Activated CD4-positive, alpha-beta T cell treated with anti-CD3 and anti-CD28 coated beads, Interleukin-2, amount 50 U/mL, for 4 hours (primary cell): ENCODE data around the gene HOXD12.

Experiments
- DNase-seq, 2 experiments: peaks; one replicate each; pipeline ENCODE4 v3.0.0-alpha.2; 2020

The HOXD12 gene

DNA sequence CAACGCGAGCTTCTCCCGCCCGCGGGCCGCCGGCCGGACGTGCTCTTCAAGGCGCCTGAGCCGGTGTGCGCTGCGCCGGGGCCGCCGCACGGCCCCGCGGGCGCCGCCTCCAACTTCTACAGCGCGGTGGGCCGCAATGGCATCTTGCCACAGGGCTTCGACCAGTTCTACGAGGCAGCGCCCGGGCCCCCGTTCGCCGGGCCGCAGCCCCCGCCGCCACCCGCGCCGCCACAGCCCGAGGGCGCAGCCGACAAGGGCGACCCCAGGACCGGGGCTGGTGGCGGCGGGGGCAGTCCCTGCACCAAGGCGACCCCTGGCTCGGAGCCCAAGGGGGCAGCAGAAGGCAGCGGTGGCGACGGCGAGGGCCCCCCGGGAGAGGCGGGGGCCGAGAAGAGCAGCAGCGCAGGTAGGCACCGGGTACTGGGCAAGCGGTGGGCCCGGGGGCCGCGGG lies 8.2 kb downstream of the HOXD12 start:
- DNase-seq: no peak

DNA sequence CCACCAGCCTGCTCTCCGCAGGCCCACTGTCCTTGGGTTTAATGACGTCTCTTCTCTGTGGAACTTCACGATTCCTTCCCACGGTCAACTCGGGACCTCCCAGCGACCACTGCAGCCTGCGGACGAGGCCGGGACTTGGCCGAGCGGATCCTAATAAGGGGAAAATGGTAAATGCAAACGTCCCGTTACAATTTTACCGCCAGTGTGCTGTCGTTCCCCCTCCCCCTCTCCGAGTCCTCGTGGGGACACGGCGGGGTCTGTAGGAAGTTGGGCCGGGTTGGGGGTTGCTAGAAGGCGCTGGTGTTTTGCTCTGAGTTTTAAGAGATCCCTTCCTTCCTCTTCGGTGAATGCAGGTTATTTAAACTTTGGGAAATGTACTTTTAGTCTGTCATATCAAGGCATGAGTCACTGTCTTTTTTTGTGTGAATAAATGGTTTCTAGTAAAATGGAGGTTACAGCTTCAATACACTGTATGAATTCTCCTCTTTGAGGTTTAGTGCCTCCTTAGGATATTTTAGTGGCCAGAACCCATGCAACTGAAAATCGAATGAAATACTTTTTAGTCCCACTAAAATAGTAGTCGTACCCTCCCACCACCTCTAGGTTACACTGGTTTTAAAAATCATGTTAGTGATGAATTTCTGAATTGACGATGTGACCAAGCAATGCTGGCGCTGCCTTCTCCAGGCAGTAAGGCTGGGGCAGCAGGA lies 9.8 kb downstream of the HOXD12 start:
- DNase-seq: no peak

DNA sequence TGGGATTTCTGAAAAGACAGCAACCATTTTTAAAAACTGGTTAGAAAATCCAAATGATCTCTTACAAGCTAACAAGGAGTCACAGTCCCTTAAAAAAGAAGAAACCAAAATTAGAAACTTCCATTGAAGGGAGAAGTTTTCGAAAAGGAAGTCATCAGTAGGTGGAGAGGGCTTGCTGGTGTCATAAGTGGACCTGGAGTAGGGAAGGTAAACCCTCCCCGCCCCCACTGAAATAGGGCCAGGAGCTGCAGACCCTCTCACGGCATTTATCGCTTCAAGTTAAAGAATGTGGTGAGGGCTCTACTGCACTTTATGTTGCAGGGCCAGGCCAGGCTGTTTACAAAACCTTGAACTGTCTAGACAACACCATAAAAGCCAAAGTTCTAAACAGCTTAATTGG lies 10.4 kb downstream of the HOXD12 start:
- no peak for DNase-seq

DNA sequence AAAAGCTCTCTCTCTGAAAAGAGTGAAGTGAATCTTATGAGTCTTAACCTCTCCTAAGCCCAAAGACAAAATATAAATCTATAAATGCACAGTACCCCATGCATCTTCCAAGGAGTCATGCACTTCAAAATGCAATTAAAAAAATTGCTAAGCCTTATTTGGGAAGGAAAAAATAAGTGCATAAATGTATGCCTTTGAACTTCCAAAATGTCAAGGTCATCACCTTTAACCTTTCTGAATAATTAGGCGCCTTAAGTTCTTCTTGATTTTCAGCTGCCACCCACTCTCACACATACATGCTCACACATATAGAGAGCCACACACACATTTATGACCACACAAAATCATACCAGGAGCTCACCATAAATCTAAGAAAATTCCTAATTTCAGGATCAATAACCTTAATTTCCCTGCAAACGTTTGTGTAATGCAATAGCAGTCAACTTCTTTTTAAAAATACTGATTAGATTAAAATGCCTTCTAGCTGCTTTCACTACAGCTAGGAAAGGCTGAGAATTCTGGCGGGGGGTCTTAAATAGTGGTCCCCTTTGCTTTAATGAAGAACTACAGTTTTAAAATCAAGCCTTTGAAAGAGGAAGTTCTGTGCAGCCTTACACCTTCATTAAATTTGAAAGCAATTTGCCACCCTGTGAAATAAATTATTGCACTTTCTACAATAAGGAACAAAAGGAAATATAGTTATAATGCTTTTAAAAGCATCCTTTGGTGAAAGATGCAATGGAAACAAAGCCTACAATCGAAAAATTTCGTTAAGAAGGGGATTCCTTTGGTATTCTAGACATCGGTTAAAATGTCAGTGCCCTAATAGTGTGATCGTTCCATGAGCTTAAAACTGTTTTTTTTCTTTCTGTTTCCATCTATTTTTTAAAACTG lies 11.1 kb downstream of the HOXD12 start:
- no peak for DNase-seq

DNA sequence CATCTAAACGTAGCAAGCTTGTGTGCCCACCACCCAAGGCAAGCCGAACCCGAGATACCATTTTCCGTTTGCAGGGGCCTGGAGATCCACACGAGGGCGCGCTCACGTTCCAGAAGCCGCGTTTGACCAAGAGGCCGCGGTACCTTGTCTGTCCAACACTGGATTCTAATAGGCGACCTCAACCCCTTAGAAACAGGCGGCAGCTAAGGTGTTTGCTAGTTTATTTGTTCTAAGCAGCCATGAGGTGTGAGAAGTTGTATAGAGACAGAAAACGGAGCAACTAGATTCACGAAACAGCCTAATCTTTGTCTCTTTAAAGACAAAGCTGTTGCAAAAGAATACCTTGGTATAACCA lies 11.7 kb downstream of the HOXD12 start:
- no peak for DNase-seq

DNA sequence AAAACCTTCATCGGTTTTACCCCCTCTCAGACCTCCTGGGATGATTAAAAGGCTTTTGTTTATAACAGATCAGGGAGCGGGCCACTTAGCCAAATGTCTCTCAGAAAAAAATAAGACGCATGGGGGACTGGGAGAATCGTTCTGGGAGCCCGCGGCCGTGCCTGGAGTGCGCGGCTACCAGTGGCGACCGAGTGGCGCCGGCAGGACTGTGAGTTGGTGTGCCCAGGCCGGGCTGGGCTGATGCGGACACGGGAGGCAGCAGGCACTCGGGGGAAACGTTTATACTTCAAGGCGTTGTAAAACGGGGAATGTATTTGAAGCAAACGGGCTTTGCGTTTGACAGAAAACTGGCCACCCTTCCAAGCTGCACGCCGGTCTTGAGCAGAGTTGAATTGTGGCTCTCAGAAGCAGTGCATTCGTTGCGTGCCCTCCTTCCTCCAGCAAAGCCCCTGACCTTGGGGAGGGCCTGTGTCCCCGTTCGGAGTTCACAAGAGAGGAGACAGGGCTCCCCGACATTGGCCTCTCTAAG lies 12.3 kb downstream of the HOXD12 start:
- no peak for DNase-seq

DNA sequence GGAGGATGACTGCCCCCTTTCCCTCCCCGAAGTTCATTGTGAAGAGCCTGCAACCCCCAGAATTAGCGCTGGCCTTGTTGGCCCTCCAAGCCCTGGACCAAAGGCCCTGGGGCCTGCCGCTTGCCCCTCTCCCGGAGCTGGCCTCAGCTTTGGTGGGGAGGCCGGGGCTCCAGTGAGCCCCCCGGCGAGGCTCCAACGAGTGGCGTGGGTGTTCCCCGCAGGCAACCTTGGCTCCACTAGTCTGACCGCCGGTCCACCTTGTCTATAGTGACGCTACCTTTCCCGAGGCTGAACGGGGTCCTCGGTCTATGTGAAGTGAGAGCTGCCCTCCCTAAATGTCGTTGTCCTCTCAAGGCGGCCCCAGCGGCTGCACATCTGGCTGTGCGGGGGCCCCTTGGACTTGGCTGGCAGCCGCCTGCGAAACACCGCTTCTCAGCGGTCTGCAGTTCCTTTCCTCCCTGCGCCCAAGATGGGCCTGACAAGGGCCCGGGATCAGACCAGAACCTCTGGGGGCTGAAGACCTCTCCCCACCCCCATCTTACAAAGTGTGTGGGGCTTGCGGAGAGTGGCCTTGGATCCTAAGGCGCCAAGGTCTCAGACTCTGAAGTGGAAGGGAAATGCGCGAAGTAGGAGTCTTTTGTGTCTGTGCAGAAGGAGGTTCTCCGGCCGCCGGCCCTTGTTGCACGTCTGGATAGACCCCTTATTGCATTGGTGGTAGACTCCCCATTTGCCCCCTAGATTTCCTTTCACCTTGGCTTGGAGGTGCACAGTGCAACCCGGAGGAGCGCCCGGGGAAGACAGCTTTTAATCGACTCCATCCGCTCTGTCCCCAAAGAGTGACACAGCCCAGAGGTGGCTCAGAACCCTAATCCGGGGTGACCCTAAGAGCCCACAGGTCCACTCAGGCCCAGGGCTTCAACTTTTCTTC lies 13.0 kb downstream of the HOXD12 start:
- DNase-seq: no peak

DNA sequence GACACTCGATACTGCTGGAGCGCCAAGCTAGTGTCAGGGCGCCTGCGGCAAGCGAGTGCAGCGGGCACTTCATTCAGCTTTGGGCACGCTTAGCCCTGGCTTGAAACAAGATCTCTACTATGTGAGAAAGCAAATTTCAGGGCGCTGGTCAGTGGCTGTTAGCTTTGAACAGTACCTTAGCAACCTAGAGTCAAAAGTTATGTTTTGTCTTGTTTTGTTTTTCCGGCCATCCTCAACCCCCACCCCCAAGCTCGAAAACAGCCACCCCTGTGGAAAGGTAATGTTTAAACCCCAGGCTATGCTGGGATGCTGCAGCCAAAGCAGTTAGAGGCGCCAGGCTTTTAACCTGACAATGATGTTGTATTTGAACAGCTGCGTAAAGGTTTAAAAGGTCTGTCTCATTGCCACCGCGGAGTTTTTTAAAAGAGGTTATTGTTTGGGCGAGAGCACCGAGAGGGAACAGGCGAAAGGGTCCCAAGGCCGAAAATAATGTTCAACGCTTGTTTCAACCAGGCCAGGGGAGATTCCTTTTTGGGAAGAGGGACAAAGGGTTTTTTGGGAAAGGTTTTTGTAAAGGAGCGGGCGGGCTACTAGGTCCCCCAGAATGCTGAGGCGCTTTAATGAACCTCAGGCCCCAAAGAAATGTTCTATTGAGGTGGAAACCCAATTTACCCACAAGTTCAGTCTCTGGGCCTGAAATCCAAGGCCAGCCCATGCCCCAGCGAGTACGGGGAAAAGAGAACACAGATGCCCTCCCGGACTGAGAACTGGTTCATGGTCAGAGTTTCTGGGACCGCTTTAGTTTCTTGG lies 14.7 kb downstream of the HOXD12 start:
- DNase-seq: no peak

DNA sequence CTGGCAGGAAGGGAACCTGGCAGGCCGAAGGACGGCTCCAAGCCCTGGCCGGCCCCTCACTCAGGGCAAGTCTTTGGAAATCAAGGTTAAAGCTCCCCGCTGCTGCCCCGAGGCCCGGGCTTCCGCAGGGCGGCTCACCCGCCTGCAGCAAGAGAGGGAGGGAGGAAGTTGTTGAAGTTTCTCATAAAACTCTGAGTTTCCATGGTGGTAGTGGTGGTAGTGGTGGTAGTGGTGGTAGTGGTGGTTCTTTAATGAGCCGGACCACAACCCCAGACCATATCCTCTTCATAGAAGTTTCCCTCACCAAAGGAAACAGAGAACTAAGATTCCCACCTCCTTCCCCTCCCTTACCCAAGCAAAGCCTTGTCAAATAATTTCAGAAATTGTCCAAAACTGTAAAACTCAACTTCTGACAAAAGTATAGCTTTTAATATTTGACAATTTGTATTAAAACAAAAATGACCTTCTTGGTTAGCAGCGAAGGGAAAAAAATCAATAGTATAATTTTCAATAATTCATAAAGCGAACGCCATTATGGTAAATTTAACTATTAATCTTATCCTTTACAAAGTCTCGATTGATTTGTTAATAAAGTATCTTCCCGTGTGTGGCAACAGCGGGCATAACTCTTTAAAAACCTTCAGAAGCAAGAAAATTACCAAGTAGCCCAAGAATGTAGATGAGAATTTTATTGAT lies 15.5 kb downstream of the HOXD12 start:
- no peak for DNase-seq

DNA sequence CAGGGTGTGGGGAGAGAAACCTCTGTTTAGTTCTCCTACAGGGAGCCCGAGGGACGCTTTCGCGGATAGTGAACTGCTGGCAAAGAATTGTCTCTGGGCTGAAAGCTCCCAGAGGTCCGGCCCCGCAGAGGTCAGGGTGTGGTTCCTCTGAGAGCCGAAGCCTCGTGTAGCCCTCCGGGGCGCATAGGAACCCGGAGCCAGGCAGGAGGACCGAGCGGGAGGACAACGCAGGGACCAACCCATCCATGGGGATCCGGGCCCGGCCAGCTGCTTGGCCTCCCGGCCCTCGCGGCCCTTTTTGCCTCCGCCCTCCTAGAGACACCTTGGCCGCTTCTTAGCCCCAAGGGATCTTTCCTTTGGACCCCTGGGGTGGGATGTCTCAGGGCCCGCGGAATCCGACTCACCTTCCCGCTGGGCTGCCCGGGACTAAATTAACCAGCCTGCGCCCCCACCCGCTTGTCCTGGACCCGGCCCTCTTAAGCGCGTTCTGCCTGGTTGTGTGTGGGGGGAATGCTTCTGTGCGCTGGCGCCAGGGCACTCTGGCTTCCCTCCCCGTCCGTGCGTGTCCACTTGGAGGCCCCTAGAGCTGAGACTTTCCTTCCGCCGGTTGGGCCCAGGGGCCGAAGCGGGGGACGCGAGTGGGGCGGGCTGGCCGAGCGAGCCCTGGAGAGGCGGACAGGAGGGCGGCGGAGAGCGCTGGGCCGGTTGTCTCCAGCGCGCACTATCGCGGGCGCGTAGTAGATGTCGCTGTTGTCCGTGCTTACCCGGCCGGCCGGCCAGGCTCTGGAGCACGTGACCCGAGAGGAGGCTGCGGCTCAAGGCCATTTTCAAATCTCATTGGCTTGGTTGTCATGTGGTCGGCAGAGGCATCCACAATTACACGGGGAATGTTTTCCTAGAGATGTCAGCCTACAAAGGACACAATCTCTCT lies 16.6 kb downstream of the HOXD12 start, which contains the start of gene HOXD10:
Gene HOXD10 (plus strand): TSS at position 896 of the 931 bp plus-strand sequence. CDS start 56 bp downstream, outside the sequence.
- DNase-seq: no peak

DNA sequence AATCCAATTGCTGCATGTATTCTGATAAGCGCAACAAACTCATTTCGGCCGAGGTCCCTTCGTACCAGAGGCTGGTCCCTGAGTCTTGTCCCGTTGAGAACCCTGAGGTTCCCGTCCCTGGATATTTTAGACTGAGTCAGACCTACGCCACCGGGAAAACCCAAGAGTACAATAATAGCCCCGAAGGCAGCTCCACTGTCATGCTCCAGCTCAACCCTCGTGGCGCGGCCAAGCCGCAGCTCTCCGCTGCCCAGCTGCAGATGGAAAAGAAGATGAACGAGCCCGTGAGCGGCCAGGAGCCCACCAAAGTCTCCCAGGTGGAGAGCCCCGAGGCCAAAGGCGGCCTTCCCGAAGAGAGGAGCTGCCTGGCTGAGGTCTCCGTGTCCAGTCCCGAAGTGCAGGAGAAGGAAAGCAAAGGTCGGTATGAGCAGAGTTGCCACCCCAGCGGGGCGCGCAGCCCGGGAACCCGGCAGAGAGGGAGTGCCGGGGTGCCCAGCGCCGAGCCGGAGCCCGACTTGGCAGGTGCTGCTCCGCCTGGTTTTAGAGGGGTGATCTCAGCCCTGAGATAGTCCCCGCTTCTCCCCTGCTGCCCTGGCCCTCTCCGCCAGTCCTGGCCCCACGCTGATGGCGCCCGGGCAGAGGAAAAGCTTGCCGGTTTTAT lies 17.7 kb downstream of the HOXD12 start:
- no peak for DNase-seq

DNA sequence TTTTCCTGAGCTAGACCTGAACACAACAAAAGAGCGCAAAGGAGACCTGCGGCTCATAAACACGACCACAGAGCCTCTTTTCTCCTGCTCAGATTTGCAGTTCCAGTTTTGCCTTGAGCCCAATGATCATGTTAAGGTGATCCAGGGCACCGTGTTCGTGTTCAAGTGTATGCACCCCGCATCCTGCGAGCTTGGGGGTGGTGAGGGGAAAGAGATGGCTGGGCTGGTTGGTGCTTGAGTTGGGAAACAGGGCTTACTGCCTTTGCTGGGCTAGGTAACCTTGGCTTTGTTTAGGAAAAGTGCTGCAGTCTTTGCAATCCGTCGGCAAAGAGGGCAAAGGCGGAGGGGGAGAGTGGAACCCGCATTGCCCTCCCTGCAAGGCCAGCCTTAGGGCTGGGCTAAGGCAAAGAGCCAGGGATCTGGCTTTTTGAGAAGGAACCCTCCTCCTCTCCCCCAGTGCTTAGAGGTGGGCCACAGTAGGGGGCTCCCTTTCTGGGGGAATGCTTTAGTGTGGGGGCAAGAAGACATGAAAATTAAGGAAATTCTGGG lies 18.3 kb downstream of the HOXD12 start:
- no peak for DNase-seq

DNA sequence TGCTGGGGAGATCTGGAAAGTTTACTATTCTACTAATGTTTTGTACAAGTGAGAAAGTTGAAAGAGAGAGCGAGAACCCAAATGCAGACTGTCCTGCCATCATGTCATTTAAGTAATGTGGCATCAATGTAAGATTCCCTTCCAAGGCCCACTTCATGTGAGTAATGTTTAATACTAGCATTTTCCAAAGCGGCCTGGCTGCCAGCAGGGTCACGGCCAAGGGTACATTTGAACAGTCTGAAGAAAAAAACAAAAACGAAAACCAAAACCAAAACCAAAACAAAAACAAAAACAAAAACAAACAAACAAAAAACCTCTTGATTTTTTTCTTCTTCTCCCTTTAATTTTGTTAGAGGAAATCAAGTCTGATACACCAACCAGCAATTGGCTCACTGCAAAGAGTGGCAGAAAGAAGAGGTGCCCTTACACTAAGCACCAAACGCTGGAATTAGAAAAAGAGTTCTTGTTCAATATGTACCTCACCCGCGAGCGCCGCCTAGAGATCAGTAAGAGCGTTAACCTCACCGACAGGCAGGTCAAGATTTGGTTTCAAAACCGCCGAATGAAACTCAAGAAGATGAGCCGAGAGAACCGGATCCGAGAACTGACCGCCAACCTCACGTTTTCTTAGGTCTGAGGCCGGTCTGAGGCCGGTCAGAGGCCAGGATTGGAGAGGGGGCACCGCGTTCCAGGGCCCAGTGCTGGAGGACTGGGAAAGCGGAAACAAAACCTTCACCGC lies 19.2 kb downstream of the HOXD12 start:
- no peak for DNase-seq

DNA sequence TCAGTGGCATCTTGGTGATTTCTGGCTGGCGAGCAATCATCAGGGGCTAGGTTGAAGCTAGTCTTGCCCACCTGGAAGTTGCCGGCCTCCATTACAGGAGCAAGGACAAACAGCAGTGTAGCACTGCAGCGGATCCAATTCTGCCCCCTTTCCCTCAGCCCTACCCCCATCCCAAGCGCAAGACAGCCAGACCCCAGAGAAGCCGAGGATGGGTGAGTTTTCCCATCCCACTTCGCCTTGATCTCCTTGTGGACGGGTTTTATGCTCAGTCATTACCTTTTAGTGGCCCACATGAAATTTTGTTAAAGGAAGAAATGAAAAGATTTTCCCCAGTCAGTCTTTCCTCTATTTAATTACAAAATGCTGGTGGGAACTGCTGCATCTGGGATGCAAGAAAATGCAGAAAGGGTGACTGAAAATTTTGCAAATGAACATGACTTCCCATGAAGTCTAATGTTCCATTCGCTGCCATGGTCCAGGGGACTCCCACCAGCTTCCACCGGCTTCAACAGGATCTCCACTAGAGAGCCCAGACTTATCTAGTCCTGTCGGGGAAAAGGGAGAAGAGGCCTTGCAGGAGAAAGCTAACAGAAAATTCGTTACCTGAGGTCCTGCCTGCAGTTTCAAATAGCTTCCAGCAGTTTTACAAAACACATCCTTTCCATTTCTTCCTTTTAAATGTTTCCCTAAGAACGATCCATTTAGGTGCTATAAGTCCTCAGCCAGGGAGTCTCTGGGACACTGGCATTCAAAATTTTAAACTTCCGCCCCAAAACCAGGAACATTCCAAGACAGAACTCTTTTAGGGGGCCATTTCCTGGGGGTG lies 21.0 kb downstream of the HOXD12 start:
- no peak for DNase-seq

DNA sequence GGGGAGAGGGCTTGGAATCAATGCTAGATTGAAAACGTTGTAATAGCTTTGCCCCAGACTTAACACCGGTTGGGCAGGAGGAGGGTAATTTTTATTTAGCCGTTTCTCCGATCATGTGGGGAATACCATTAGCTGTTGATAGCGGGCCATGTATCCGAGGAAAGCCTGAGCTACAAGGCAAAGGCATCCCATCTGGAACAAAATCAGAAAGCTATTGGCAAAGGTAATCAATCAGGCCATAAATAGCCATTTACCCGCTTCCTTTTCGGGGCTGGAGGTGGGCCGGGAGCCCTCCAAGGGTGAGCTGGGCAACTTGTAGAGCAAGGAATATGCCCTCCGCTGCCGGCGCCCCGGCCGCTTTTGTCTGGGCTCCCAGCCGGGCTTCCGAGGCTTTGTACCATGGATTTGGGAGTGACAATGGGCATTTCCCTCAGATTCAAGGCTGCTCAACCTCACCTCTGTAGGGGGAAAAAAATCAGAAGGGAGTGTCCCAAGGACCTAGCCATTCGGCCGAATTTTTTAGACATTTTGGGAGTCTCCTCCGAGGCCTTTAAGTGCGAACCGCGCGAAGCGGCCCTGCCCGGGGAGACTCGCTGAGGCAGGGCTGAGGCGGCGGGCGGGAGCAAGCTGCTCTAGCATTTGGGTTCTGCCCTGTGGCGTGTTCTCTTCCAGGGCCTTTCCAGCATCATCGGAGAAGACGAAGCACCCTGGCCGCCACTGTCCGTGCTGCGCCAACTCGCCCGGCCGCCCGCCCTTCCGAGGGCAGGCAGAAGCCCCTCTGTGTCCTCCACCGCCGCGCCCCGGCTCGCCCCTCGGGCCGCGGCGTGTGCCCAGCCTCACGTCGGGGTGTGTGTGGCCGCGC lies 21.8 kb downstream of the HOXD12 start:
- DNase-seq: no peak

DNA sequence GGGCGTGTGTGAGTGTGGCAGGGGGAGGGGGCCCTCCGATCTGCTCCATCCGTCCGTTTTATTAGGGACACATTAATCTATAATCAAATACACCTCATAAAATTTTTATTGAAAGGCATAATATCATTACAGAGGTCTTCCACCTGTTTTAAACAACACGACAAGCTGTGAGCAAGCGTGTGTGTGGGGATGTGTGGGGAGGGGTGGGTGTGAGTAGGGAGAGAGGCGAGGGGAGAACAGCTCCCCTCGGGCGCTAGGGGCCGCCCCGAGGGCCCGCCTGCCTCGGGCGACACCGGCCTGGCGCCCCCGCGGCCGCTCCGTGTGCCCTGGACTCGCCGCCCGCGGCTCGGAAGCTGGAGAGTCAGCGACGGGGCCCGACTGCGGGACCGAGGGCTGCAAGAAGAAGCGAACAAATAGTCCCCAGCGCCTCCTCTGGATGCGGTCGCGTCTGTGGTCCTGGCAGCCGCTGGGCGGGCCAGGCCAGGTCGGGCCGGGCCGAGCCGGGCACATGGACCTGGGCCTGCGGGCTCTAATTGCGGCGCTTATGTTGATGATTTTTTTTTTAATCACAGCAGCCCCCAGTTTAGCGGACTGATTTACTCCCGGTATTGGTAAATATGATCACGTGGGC lies 22.6 kb downstream of the HOXD12 start:
- no peak for DNase-seq
